ENCODE results near the gene KLHL13.

Gene KLHL13

GRCh38 chrX:117990438-117990837, 126.2 kb downstream of the KLHL13 start:
- H3K9me3 ChIP-seq (ENCODE audit: insufficient read depth, low read length): no peaks in the 10 kb centered on the region
- H3K4me3 ChIP-seq (ENCODE audit: insufficient read depth, low read length, poor library complexity, severe bottlenecking): no peak overlapping the region
- H3K27ac ChIP-seq (ENCODE audit: low read depth, low read length): no peak overlapping the region
- no peak overlapping the region for H3K4me2 ChIP-seq (ENCODE audit: low read depth, low read length, poor library complexity, severe bottlenecking)
- no peaks in the 10 kb centered on the region for H3K9me2 ChIP-seq (replicated peaks; ENCODE audit: insufficient read depth, low read length)
- no peaks in the 10 kb centered on the region for H3K36me3 ChIP-seq (ENCODE audit: low read length)
- no peak overlapping the region for H2AFZ ChIP-seq (ENCODE audit: low read depth, low read length, severe bottlenecking)
- no peaks in the 10 kb centered on the region for H4K20me1 ChIP-seq (ENCODE audit: low read depth, low read length)
- no peak overlapping the region for H3K9ac ChIP-seq (ENCODE audit: low read length)
- TF ChIP-seq EZH2phosphoT487 (conservative IDR thresholded peaks at IDR 0.05; ENCODE audit: low read length): no peak
- TF ChIP-seq, protein P1, sequence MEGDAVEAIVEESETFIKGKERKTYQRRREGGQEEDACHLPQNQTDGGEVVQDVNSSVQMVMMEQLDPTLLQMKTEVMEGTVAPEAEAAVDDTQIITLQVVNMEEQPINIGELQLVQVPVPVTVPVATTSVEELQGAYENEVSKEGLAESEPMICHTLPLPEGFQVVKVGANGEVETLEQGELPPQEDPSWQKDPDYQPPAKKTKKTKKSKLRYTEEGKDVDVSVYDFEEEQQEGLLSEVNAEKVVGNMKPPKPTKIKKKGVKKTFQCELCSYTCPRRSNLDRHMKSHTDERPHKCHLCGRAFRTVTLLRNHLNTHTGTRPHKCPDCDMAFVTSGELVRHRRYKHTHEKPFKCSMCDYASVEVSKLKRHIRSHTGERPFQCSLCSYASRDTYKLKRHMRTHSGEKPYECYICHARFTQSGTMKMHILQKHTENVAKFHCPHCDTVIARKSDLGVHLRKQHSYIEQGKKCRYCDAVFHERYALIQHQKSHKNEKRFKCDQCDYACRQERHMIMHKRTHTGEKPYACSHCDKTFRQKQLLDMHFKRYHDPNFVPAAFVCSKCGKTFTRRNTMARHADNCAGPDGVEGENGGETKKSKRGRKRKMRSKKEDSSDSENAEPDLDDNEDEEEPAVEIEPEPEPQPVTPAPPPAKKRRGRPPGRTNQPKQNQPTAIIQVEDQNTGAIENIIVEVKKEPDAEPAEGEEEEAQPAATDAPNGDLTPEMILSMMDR (IDR thresholded peaks at IDR 0.05; ENCODE audit: insufficient read depth, low read length, poor library complexity, severe bottlenecking): no peak
- H3K79me2 ChIP-seq (ENCODE audit: insufficient read depth, low read length): no peaks in the 10 kb centered on the region
- no peaks in the 10 kb centered on the region for H3F3A ChIP-seq (ENCODE audit: insufficient read depth)
- H3K27me3 ChIP-seq (ENCODE audit: low read length): no peaks in the 10 kb centered on the region

GRCh38 chrX:117989512-117989911, 127.1 kb downstream of the KLHL13 start:
- no peak for TF ChIP-seq EZH2phosphoT487 (conservative IDR thresholded peaks at IDR 0.05; ENCODE audit: low read length)
- TF ChIP-seq, protein P1 (IDR thresholded peaks at IDR 0.05; ENCODE audit: insufficient read depth, low read length, poor library complexity, severe bottlenecking): no peak
- Histone ChIP-seq H3K9ac (ENCODE audit: low read length) (no peak overlapping the region), H3K27me3 (ENCODE audit: low read length) (no peaks in the 10 kb centered on the region), H3K9me3 (ENCODE audit: insufficient read depth, low read length) (no peaks in the 10 kb centered on the region), H3F3A (ENCODE audit: insufficient read depth) (no peaks in the 10 kb centered on the region), H3K4me2 (ENCODE audit: low read depth, low read length, poor library complexity, severe bottlenecking) (no peak overlapping the region), H2AFZ (ENCODE audit: low read depth, low read length, severe bottlenecking) (no peak overlapping the region), H3K9me2 (replicated peaks; ENCODE audit: insufficient read depth, low read length) (no peaks in the 10 kb centered on the region), H3K36me3 (ENCODE audit: low read length) (no peaks in the 10 kb centered on the region), H4K20me1 (ENCODE audit: low read depth, low read length) (no peaks in the 10 kb centered on the region), H3K4me3 (ENCODE audit: insufficient read depth, low read length, poor library complexity, severe bottlenecking) (no peak overlapping the region), H3K79me2 (ENCODE audit: insufficient read depth, low read length) (no peaks in the 10 kb centered on the region), H3K27ac (ENCODE audit: low read depth, low read length) (no peak overlapping the region)

GRCh38 chrX:117987373-117987772, 129.2 kb downstream of the KLHL13 start:
- H3K4me2 ChIP-seq (ENCODE audit: low read depth, low read length, poor library complexity, severe bottlenecking): no peak overlapping the region
- no peak overlapping the region for H3K27ac ChIP-seq (ENCODE audit: low read depth, low read length)
- H3K4me3 ChIP-seq (ENCODE audit: insufficient read depth, low read length, poor library complexity, severe bottlenecking): no peak overlapping the region

More at GRCh38 chrX:117987373-117987772, 129.2 kb downstream of the KLHL13 start:
- H3K9ac ChIP-seq (ENCODE audit: low read length): no peak overlapping the region
- no peaks in the 10 kb centered on the region for H3K27me3 ChIP-seq (ENCODE audit: low read length)
- no peaks in the 10 kb centered on the region for H3K9me2 ChIP-seq (replicated peaks; ENCODE audit: insufficient read depth, low read length)
- TF ChIP-seq, protein P1 (IDR thresholded peaks at IDR 0.05; ENCODE audit: insufficient read depth, low read length, poor library complexity, severe bottlenecking): no peak
- no peak for TF ChIP-seq EZH2phosphoT487 (conservative IDR thresholded peaks at IDR 0.05; ENCODE audit: low read length)
- no peaks in the 10 kb centered on the region for H3F3A ChIP-seq (ENCODE audit: insufficient read depth)
- H3K9me3 ChIP-seq (ENCODE audit: insufficient read depth, low read length): no peaks in the 10 kb centered on the region
- H3K79me2 ChIP-seq (ENCODE audit: insufficient read depth, low read length): no peaks in the 10 kb centered on the region
- H4K20me1 ChIP-seq (ENCODE audit: low read depth, low read length): no peaks in the 10 kb centered on the region
- no peak overlapping the region for H2AFZ ChIP-seq (ENCODE audit: low read depth, low read length, severe bottlenecking)
- H3K36me3 ChIP-seq (ENCODE audit: low read length): no peaks in the 10 kb centered on the region

All from SU-DHL-6 (cell line).